Cerebellar cortex (tissue), 1 donor: Measurements from ENCODE around the gene CFAP92.

Experiments used
- DNase-seq: peaks from one replicate; pipeline ENCODE4 v3.0.0-alpha.2; 2015; ENCODE audit warnings: low spot score

CFAP92 gene

DNA sequence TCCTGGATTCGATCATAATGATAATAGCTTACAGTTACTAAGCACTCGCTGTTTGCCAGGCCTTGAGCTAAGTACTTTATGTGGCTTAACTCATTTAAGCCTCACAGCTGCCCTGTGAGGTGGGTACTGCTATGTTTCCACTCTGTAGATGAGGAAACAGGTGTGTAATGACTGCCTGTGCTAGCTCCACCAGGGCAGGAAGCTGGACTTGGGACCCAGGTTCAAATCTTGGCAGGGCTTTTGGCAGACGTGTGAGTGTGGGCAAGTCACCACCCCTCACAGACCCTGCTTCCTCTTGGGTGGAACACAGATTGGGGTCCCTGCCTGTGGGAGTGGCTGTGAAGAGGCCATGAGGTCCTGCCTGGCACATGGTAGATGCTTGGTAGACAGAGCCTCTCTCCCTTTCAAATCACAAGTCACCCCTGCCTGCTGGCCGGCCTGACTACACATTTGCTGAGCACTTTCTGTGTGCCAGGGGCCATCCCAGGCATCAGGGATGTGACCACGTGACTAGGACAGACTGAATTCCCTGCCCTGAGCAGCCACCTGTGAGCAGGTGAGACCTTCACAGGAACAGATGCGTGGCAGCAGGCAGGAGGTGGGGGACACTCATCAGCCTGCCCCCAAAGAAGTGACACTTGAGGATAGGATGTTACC is 10.9 kb upstream of the CFAP92 start:
- no peak for DNase-seq

DNA sequence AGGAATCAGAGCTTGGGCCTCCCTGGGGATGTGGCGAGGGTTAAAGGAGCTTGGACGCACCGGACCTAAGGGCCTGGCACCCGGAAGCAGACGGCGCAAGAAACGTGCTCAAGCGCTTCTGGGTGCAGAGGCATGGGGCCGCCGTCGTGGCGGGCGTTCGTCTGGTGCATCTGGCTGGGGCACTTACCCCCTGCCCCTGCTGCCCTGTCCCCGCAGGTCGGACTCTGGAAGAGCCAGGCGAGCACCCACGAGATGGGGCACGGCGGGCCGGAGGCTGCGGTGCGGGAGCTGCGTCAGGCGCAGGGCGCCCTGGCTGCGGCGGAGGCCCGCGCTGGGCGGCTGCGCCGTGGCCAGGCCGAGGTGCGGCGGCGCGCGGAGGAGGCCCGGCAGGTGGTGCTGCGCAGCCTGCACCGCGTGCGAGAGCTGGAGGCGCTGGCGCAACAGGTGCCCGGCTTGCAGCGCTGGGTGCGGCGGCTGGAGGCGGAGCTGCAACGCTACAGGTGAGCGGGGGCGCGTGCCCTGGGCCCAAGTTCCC is 9.8 kb upstream of the CFAP92 start:
- DNase-seq = no peak

DNA sequence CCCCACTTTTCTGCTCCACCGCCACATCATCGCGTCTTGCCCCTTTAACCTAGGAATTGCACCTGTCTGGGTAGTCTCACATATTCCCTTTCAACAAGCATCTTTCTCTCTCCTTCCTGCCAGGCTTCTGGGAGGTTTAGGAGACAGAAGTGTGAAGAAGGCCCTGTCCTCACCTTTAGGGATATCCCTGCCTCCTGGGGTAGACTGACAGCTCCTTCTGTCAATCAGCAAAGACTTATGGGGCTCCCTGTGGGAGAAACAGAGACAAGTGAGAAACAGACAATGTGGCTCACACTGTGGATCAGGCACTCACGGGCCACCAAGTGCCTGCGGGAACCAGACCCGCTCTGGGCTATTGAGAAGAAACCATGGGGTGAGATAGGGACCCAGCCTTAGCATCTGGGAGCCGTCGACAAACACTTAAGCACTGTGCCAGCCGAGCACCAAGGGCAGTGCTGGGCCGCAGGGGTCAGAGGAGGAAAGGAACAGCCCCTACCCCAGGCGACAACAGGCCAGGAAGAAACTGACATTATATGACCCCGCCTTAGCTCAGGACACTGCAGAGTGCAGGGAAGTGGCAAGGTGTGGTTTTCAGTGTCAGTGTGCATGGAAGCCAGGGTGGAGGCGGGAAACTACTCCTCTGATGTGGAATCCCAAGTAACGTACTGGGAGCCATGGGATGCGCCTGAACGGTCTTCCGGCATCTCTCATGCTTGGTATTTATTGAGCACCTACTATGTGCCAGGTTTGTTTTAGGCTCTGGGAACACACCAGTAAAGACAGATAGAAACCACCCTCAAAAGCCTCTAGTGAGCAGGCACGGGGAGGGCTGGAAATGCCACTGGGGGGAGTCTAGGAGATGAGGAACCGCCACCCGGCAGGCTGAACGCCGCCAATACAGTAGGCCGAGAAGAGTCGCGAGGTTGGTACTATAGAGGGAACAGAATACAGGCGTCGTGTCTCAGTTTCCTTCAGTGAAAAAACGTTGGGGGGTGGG is 9.0 kb upstream of the CFAP92 start:
- DNase-seq = no peak

DNA sequence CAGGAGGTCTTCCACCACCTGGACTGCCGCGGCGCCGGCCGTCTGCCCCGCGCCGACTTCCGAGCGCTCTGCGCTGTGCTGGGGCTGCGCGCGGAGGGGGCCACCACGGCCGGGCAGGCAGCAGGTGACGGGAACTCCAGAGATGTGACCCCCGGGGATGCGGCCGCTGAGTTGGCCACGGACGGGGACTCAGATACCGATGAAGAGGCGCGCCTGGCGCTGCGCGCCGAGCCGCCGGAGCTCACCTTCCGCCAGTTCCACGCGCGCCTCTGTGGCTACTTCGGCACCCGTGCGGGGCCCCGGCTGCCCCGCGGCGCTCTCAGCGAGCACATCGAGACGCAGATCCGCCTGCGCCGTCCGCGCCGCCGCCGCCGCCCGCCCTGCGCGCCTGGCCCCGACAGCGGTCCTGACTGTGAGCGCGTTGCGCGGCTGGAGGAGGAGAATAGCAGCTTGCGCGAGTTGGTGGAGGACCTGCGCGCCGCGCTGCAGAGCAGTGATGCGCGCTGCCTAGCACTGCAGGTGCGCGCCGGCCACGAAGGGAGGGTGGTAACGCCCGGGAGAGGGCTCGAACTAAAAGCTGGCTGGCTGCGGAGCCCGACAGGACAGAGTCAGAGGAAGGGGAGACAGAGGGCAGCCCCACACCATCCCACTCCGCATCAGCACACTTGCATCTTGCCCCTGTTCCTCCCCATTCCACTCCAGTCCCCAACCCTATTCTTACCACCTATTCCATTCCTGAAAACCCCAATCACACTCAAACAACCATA is 8.1 kb upstream of the CFAP92 start:
- DNase-seq = no peak

DNA sequence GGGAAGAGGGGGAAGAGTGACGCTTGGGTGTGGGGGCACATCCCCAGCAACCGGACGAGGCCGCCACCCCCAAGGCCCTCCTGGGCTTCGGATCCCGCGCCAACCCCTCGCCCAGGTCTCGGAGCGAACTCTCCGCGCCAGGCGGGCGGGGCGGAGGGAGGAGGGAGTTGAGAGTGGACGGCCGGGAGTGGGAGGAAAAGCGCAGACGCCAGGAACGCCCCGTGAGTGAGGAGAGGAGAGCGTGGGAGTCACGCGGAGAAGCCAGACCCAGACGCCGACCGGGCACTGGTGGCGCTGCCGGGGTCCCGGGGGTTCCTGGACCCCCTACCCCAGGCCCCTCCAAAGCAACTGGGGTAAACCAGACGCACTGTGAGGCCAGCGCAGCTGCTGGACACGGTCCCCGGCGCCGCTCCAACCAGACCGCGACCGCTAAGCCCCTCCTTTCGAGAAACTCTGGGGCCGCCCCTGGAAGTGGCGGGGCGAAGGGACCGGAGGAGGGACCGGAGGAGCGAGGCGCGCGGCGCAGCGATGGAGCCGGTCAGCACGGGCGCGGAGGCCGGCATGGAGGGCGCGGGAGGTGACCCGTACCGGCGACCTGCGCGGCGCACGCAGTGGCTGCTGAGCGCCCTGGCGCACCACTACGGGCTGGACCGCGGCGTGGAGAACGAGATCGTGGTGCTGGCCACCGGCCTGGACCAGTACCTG is 7.4 kb upstream of the CFAP92 start, which contains the start of gene EFCC1:
Gene EFCC1 (plus strand): TSS at position 204 of the 705 bp plus-strand sequence. CDS start 325 bp downstream, at position 529.
- DNase-seq = no peak

DNA sequence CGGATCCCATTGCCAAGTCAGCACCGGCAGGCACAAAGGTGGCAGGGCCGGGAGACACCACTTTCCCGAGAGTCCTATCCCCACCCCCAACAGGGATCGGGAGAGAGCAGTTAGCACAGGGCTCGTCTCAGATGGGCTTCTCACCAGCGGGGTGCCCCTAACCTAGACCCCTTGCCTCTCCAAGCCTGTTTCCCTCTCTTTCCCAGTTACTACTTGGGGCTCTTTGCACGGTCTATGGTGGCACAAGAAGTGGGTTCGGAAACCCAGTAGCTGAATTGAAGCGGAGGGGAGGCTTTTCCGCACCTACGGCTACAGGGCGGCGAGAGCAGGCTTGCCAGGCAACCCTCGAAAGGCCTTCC is 6.8 kb upstream of the CFAP92 start:
- DNase-seq = no peak

DNA sequence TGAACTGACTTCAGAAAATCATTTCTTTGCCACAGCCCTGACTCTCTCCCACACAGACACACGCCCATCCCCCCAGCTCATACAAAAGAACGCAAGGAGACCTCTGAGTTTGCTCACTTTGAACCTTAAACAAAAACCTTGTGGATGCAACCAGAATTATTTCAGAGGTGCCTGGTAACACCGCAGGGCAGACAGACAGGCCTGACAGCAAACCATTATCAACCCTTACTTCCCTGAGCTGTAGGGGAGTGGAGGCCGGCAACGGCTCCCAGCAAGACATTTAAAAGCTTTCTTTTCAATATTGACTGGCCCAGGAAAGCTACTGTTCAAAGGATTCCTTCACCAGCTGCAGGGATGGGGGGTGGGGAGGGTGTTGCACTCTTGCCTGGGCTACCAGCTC is 5.2 kb upstream of the CFAP92 start:
- DNase-seq = no peak

DNA sequence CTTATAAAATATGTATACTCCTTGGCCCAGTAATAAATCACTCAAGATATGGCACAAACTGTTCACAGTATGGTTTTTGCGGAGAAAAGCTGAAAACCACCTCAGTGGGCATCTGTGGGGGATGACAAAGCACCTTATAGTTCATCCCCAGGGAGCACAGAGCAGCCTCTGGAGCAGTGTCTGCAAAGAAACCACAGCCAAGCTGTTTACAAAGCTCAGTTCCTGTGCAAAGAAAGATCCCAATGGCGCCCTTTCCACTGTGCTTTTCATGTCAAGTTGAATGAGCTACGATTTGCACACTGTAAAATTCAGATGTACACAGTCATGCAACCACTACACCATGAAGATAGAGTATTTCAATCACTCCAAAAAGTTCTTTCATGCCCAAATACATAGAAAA is 4.7 kb upstream of the CFAP92 start:
- DNase-seq = no peak

DNA sequence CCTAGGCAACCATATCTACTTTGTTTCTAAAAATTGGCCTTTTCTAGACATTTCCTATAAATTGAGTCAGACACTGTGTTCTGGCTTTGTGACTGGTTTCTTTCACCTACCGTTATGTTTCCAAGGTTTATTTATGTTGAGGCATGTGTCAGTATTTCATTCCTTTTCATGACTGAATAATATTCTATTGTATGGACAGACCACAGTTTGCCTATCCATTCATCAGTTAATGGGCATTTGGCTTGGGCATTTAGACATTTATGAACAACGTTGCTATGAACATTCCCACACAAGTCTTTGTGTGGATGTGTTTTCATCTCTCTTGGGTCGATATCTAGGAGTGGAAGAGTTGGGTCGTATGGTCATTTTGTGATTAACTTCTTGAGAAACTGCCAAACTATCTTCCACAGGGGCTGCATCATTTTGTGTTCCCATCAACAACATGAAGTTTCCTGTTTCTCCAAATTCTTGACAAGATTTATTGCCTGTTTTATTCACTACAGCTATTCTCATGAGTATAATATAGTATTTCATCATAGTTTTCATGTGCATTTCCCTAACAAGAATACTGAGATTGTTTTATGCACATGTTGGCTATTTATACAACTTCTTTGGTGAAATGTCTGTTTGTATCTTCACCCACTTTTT is 3.7 kb upstream of the CFAP92 start:
- DNase-seq = no peak

DNA sequence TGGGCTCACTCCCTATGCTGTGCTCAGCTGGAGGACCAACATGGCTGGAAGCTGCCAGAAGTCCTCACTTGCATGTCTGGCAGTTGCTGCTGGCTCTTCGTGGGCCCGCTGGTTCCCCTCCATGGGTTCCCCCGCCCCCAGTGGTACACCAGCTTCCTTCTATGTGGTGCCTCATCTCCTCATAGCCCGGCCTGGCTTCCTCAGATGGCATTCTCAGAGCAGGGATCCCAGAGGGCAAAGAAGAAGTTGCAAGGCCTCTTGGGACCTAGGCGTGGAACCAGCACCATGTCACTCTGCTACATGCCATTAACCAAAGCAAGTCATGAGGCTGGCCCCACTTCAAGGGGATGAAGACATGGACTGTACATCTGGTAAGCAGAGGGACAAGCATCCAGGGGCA is 2.9 kb upstream of the CFAP92 start:
- DNase-seq = no peak

DNA sequence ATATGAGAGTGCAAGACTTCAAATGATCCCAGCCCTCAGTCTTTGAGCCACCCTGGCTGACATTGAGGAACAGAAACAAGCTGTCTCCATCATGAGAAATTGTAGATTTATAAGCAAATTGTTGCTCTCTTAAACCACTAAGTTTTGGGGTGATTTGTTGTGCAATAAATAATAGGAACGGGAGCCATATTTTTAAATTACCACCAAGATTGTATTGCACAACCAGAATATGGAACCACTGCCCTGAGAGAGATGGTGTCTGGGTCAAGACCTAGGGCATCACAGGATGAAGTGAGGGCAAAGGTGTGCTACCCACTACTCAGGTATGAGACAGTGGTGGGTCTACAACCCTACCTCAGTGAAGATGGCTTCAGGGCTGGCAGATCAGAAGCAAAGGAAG is 2.3 kb upstream of the CFAP92 start:
- no peak for DNase-seq

DNA sequence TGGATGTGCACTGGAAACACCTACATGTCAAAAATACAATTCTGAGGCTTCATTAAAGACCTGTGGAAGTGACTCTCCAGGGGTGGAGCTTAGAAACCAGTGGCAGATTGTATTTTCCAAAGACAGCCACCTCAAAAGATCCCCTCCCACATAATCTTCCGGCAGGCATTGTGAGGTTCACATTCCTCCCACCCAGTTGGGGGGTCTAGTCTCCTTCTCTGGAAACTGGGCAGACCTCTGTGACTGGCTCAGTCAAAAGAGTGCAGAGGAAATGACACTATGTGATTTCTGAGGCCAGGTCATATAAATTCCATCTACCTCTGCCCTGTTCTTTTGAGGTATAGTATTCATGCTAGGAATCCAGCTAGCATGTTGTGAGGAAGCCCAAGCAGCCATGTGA is 1.9 kb upstream of the CFAP92 start:
- DNase-seq = no peak

DNA sequence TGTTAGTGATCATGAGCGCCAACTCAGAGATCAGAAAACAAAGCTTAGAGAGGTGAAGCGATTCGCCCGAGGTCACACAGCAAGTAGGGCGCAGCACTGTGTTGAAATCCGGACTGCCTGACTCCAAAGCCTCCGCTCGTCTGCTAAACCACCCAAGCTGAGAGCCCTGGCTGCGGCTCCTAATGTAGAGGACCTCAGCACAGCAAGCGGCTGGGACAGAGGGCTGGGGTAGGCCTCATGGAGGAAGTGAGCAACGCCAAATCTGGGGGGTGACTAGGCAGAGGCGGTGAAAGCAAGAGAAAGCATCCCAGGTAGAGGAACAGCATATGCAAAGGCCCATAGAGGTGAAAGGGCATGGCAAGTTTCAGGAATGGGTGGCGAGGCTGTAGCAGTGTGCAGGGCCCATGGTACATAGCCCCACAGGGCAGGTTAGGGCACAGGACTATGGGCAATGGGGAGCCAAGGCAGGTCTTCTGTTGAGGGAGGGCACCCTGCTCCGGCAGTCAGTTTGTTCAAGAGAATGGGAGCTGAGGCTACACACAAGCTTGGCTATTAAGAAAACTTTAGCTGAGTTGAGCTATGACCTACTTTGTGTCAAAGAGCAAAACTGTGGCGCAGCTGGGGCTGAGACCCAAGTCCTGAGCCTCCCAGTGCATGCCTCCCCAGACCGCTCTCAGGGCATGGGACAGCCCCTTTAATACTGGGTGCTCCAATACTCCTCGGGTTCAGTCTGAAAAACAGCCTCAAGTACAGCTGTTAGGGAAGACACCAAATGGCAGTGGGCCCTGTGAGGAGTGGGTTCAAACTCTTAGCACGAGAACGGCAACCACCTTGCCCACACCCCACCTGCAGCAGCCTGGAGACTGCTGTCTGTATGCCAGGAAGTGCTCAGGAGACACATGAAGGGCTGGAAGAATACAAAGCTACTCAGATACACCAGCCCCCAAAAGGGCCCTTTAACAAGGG is 988 bp upstream of the CFAP92 start:
- no peak for DNase-seq

DNA sequence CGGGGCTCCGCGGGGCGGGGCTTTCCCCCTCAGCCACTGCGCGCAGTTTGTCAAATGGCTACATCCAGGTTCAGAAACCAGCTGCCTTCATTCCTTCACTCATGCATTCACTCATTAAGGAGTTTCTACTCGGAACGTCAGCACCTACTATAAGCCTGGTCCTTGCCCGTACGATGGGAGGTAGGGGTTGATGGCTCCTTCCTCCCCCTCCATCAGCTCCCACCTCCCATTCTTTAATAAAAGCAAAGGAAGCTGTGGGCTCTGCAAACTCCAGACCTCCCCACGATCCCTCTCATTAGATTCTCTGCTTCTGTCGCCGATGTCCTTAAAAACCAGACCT is 267 bp upstream of the CFAP92 start:
- DNase-seq = no peak

DNA sequence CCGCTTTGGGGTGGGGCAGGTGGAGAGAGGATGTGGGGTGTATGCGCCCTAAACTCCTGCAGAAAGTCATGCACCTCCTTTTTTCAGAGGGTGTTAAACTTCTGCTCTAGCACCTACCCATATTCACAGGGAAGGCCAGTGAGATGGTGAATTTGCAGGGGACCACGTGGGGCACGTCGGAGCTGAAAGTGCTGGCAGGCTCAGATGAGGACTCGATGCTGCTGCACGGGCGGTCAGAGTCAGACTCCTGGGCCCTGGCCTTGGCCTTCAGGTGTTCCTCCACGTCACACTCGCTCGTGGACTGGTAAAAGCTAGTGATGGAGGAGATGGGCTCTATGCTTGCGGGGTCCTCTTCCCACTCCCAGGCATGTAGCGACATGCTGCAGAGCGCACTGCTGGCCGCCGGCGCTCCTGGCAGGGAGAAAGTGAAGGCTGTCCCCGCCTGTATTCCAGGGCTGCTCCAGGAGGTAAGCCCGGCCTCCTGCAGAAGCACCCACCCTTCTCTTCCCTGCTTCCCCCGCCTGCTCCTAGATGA is 883 bp downstream of the CFAP92 start:
- no peak for DNase-seq

DNA sequence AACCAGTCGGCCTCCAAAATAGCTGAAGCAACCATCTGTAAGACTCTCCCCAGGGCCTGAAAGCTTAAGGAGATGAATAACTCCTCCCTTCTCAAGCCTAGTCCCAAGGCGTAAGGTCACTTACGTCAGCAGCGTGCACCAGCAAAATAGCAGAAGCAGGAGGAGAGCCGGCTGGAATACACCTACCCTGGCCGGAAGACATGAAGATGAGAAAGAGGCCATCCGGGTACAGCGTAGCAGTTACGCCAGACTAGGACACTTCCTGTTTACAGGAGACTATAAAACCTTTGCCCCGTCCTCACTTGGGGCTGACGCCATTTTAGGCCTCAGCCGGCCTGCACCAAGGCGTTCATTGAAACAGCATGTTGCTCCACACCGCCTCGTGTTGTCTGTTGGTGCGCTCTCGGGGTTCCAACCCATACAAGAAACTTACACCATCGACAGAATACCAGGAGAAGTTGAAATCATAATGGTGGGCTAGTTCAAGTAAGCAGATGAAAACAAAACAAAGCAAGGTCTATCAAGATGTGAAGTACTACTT is 2.5 kb downstream of the CFAP92 start:
- no peak for DNase-seq

DNA sequence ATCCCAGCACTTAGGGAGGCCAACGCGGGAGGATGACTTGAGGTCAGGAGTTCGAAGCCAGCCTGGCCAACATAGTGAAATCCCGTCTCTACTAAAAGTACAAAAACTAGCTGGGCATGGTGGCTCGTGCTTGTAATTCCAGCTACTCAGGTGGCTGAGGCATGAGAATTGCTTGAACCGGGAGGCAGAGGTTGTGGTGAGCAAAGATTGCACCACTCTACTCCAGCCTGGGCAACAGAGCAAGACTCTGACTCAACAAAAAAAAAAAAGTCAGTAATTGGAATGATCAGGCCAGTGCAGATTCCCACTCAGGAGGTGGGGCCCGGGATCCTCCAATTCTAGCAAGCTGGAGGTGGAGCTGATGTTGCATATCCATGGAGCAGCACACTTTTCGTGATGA is 5.6 kb downstream of the CFAP92 start:
- DNase-seq = no peak

DNA sequence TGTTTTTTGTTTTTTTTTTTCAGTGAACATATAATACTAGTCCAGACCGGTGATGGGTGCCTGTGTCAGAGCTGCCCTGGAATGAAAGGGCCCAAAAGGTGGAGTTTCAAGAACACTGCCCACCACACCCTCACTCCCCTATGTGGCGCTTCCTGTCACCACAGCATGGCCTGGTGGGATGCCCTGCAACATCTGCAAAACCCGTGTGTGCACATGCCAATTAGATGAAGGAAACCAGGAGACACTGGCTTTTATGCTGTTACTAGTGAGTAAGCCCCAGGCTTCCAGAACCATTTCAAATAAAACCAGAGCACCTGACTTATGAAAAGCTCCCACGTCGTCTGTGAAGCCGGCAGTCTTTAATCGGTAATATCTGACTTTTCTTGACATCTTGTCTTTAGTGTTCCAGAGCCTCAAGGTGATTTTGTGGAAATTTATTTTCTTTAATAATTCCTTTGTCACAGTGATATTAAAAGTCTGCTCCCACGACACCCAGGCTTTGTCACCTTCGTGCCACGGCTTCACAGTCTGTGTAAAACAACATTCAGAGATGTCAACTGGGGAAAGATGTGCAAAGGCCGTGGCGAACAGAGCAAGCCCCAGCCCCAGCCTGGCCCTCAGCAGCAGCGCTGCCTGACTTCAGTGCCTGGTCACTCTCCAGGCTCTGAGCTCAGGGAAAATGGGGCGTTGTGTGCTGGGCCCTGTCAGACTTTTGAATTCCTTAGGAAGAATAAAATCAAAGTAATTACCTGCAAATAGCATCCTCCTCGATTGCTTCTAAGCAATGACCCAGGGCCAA is 6.4 kb downstream of the CFAP92 start:
- no peak for DNase-seq

DNA sequence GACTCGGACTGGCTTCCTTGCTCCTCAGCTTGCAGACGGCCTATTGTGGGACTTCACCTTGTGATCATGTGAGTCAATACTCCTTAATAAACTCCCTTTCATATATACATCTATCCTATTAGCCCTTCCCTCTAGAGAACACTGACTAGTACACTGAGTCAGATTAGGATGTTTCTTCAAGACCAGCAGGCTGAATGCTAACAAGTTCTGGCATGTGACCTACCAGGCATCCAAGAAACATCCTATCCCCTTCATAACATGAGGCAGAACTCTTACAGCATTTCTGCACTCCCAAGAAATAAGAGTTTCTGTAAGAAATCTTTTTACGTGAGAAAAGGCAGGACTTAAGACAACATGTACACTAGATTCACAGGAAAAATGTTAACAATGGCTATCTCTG is 9.3 kb downstream of the CFAP92 start:
- DNase-seq = no peak
